ENCODE data around the gene MAP2K5.

The MAP2K5 gene

DNA sequence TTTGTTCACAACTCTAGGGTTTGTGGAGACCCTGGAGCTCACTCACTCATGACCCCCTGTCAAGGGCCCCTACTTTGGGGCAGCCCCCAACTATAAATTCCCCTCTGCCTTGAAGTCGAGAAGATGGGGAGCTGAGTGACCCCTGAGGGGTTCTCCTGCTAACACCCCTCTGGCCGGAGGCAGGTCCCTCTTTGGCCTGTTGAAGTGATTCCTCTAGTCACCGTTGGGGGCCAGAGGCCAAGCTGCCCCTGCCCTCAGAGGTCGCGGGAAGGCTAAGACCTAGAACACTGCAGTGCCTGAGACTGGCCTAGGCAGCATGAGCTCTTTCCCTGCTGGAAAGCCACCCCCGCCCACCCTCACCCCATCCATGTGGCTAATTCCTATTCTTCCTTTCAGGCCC is 267.4 kb downstream of the MAP2K5 start:
- no peak for FAIRE-seq

DNA sequence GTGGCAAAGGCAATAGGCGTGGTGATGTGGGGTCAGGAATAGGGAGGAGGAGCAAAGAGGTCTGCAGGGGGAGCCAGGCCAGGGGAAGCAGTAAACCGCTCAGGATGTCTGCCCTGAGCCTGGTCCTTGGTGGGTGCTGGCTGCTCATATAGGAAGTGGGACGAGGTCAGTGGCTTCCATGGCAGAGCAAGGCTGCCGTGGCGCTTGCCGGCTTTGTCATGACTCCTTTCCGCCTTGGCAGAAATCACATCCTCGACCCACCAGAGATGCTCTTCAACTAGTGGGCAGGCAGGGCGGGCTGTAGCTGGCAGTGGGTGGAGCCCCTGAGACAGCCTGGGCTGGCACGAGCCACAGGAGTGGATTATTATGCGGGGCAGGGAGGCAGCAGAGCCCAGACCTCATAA is 269.7 kb downstream of the MAP2K5 start:
- no peak for FAIRE-seq

DNA sequence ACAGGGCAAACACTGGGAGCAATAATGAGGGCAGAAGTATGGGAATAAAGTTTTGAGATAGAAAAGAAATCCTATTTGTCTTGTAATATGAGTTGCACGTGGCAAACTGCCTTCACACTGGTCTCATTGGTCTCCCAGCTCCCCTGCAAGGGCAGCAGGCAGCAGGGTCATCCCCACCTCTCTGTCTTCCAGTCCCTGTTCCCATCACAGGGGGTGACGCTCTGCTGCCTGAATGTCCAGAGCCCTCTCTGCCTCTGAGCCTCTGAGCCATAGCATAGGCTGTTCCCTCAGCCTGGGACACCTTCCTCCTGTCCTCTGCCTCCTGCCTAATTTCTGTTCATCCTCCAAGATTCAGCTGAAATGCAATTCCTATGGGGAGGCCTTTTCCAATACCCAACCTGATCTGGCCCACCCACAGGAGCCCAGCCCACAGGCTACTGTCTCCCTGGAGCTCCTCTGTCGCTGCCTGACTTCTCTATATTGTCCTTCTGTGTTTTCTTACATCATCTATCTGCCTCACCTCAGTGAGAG is 270.7 kb downstream of the MAP2K5 start:
- FAIRE-seq: no peak

DNA sequence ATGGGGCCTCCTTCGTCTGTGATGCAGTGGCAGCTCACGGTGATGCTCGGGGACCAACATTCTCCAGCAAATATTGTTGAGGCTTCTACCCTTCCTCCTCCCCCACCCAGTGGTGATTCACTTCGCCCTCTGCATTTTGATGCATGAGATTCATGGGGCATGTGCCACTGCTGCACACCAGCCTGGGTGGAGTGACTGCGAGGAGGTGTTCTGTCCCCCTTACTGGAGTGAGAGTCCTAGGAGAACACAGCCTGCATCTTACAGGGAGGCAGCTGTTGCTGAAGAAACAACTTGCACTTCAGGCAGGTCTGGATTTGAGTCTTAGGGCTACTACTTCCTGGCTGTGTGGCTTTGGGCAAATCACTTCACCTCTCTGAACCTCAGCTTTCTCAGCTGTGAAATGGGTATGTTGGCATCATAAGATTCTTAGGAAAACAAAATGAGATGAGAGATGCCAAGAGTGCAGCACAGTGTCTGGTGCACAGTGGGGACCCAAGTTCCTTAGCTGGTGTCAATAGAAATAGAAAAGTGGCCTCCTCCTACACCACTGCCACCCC is 272.6 kb downstream of the MAP2K5 start:
- no peak for FAIRE-seq

DNA sequence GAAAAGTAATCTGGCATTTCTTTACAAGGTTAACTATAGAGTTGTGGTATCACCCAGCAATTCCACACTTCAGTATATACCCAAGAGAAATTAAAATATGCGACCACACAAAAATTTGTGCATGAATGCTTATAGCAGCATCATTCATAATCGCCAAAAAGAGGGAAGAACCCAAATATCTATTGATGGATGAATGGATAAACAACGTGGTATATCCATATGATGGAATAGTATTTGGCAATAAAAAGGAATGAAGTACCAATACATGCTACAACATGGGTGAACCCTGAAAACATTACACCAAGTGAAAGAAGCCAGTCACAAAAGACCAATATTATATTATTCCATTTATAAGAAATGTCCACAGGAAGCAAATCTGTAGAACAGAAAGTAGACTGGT is 274.2 kb downstream of the MAP2K5 start:
- FAIRE-seq: no peak

DNA sequence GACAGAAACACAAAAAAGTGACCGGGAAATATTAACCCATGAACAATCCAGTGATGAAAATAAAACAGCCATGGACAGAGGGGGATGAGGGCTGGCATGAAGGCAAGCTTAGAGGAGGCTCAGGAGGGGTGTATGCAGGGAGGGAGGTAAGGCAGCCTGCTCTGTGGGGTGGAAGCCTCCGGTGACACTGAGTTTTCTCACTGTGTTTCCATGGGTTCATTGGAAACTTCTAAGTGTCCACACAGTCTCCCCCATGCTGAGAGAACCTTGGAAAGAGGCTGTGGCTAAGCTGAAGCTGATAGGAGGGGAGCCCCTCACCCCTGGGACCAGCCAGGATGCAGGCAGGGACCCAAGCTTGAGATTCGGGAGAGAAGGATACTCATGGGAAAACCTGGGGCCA is 276.0 kb downstream of the MAP2K5 start:
- FAIRE-seq: no peak

DNA sequence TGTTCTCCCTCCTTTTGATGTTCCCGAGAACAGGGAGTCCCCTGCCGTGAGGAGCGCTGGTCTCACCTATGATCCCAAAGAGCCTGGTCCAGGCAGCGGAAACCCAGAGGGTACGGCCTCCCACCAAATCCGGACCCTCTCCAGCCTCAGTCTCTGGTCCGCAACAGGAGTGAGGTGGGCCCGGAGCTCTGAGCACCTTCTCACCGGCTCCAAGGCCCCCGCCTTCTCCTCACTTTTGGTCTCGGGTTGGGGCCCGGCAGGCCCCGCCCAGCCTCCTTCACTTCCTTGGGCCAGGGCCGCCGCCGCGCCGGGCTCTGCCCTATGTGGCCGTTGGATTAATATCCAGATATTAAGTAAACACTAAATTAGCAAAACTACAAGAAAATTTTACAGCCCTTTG is 277.1 kb downstream of the MAP2K5 start:
- no peak for FAIRE-seq

DNA sequence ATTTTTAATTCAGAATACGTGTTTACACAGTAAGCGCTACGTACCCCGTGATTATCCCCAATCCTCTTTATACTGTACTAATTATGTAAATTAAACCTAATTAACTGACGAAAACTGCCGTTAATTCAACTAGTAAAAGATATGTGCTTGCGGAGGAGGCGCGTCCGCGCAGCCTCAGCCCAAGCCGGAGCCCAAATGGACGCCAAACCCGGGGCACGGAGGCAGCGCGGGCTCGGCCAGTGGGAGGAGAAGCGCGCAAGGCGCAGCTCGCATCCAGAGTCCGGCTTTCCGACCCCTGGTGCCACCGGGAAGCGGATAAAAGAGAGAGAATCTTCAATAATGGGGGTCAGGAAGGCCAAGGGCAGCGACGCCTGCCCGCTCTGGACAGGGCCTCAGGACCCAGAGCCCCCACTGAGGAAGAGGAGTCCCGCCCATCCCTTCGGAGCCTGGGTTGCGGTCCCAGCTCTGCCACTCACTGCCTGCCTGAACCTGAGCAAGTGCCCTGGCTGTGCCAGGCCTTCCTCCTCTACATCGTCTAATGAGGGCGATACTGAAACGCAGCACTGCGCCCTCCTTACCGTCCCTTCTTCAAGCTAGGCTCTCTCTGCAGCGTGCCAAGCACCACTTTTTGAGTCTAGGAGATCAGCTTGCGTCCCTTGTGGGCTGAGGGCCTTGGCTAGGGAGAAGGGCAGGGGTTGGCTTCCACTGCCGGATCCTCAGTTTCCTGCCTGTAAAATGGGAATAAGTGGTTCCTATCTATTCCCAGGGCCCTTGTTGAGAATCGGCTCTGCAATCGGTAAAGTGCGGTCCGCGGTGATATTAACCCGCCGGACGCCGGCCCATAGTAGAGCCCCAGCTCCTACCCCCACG is 277.9 kb downstream of the MAP2K5 start:
- FAIRE-seq: no peak

DNA sequence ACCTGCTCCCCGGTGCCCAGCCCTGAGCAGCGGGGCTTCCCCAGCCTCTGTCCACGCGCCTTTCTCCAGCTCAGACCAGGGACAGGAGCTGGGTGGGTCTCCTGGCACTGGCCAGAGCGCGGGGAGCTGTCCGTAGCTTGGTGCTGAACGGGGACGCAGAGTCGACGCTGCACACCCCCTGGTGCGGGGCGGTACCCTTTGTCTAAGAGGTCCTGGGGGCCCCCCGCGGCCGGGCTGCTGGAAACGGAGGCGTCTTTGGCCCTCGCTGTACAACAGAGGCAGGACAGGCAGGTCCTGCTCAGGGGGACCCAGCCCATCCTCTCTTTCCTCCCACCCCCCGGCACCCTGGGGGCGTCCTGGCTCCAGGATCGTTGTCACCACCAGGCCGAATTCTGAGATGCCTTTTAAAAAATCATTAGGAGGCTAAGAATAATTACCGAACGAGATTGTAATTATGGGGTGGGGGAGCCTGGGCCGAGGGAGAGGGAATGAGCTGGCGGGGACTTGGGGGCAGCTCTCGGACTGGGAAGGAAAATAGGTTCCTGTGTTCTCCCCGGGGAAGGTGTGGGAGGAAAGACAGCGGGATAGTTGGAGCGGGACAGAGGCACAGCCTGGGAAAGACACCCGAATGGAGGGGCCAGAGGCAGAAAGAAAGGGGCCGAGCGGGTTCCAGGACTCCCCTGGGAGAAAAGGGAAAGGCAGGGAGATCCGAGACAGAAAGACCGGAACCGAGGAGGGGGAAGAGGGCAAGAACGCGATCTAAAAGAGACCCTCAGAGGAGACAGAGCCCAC is 278.7 kb downstream of the MAP2K5 start:
- FAIRE-seq: no peak

DNA sequence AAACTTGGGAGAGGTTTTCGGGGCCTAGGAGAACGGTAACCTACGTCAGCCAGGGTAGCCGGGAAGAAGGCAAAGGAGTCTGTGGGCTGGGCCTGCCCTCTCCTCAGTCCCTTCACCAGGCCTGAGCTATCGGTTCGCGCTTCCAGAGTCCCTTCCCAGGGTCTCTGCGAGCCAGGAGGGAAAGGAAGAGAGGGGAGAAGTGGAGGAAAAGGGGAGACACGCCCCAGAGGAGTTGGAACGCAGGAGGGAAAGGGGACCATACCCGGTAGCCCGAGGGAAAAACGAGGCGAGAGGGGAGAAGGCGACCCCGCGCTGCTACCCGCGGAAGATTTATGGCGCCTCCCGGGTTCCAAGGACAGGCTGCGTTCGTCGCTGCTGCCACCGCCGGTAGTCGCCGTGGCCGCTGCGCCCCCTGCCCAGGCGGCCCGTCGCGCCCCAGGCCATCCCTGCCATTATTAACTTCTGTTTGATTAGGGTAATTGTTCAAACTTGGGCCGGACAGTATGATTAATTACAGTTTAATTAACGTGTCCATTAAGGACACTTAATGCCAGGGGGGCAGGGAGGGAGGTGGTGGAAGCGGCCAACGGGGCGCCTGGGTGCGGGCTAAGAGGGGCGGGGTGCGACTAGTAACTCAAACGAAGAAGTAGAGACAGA is 279.4 kb downstream of the MAP2K5 start:
- no peak for FAIRE-seq

DNA sequence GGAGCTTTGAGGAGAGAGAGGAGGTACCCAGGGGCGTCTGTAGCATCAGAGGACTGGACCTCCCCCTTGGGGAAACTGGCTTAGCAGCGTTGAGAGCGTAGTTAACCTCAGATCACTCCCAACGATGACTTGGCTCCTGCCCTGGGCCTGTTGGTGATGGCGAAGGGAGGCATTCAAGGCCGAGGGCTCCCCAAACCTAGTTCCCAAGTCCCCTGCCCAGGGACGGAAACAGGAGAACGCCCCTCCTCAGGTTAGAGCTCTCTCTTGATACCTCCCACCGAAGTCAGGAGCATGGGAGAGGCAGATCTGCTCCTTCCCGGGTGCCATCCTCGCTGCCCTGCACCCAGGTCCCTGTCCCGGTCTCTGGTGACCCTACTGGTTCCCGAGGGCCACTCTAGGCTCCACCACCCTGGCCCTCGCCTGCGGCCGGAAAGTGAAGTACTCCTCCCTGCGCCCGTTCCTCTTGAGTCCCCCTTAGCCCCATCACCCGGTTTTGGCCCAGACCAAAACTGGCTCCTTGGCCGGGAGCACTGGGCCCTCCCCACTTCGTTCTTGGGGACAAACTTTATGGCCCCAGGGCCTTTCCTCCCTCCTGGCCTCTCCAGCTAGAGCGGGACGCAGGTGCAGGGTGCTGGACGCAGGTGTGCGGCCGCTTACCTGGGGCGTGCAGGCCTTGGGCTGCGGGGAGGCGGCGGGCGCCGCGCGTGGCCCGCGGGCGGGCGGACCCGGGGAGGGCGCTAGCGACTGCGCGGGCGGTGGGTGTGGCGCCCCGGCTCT is 280.2 kb downstream of the MAP2K5 start:
- no peak for FAIRE-seq

DNA sequence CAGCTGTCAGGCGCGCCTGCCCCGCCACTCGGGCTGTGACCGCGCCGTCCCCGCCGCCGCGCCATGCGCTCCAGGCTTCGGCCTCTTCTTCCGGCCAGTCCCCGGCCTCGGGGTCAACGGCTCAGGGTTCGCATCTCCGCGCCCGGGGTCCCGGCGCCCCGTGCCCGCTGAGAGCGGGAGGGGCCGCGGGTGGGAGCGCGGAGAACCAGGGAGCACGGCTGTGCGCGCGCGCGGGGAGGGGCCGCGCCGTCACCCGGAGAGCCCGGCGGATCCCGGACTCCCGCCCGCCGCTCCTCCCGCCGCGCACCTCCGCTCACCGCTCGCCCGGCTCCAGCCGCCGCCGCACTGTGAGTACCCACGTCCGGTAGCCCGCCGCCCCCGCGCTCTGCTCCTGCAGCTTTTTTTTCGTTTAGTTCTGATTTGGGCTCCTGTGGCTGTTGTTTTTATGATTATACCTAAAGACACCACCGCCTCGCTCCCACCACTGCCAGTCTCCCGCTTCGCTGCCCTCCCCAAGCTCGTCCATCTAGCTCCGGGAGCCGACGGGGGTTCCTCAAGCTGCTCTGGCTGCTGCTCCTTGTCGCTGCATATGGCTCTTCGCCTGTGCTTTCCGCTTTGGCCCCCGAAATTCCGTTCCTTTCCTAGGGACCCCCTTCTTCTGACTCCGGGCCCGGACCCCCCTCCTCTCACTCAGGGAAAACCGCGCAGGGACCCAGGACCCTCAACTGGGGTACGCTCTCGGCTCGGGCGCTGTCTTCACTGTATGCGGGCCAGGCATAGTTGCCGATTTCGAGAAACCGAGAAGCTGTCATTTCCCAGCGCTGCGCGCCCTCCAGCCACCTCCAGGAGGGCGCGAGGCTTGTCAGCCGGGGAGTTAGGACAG is 281.1 kb downstream of the MAP2K5 start:
- no peak for FAIRE-seq

DNA sequence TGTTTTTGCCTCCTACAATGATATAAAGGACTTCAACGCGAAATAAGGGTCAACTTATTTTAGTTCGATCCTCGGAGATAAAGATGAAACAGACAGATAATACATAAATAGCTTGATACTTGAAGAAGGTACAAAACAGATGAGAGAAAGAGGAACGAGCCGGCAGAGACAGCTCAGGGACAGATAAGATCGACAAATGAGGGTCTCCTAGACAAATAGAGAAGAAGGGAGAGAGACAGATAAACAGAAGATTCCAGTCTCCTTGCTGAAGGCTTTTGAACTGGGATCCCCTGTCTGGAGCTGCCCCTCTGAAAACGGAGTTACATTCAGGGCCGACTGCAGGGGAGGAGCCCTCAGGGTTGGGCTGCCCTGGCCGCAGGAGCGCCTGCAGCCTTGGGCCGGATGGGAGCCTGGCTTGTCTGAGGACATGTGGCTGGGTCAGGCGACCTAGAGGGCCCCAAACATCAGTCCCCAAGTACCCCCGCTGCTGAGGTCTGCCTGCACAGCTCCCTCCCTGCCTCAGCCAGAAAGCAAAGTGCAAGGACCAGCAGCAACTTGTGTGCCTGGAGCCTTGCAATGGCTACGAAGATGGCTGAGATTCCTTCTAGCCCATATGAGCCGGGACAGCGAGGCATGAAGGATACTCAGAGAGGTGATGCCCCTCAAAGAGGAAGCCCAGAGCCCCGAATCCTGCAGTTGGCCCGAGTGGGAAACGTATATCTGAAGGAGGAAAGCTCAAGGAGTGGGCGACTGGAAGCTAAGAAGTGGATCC is 281.9 kb downstream of the MAP2K5 start:
- FAIRE-seq: no peak

DNA sequence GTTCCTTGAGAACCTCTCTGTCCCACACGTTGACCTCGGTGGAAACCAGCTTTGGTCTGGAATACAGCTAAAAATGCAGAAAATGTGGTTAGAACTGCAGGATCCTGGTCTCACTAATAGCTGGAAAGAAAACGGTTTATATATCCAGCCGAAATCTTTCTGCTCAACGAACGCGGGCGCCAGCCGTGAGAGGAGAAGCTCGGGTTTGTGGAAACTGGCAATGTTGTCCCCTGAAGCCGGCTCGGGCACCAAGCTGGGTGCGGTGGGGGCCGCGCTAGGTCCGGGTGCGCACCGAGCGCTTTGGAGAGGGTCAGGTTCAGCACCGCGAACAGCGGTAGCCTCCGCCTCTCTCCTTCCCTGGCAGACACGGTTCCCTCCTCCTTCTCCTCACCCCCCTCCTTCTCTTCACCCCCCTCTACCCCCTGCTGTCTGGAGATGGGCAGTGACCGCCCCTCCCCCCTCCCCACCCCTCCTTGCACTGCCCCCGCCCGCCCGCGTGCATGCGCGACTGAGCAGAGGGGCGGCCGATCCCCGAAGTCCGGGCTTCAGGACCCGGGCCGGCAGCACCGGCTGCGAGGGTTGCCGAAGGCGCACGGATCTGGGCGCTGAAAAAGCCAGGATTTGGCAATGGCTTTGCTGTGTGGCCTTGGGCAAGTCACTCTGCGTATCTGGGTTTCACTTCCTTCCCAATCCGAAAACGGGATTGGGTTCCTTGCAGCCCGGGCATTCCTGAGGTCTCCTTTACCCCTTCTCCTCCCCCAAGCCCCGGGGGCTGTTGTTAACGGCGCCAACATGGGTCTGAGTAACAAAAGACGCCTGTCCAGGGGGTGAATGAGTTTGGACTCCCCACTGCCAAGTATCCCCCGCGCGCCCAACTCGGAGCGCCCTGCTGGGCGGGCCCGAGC is 282.7 kb downstream of the MAP2K5 start, which contains the start of gene SKOR1:
SKOR1 (plus strand) TSS at position 534 of the 905 bp plus-strand sequence; CDS start at position 628, 94 bp downstream.
- FAIRE-seq: no peak

DNA sequence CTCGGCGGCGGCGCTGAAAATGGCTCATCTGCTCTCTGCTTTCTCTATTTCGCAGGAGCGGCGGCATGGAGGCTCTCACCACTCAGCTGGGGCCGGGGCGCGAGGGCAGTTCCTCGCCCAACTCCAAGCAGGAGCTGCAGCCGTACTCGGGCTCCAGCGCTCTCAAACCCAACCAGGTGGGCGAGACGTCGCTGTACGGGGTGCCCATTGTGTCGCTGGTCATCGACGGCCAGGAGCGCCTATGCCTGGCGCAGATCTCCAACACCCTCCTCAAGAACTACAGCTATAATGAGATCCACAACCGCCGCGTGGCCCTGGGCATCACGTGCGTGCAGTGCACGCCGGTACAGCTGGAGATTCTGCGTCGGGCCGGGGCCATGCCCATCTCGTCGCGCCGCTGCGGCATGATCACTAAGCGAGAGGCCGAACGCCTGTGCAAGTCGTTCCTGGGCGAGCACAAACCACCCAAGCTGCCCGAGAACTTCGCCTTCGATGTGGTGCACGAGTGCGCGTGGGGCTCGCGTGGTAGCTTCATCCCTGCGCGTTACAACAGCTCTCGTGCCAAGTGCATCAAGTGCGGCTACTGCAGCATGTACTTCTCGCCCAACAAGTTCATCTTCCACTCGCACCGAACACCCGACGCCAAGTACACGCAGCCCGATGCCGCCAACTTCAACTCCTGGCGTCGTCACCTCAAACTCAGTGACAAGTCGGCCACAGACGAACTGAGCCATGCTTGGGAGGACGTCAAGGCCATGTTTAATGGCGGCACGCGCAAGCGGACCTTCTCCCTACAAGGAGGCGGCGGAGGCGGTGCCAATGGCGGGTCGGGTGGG is 283.6 kb downstream of the MAP2K5 start:
- FAIRE-seq: no peak

DNA sequence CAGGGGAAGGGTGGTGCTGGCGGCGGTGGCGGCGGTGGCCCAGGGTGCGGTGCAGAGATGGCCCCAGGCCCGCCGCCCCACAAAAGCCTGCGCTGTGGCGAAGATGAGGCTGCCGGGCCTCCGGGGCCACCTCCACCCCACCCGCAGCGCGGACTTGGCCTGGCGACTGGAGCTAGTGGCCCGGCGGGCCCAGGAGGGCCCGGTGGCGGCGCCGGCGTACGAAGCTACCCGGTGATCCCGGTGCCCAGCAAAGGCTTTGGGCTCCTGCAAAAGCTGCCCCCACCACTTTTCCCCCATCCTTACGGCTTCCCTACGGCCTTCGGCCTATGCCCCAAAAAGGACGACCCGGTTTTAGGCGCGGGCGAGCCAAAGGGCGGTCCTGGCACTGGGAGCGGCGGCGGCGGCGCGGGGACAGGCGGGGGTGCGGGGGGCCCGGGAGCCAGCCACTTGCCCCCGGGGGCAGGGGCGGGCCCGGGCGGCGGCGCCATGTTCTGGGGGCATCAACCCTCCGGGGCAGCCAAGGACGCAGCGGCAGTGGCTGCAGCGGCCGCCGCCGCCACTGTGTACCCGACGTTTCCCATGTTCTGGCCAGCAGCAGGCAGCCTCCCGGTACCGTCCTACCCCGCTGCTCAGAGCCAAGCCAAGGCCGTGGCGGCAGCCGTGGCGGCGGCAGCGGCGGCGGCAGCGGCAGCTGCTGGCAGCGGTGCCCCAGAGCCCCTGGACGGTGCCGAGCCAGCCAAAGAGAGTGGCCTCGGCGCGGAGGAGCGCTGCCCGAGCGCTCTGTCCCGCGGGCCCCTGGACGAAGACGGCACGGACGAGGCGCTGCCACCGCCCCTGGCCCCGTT is 284.4 kb downstream of the MAP2K5 start:
- FAIRE-seq: no peak

Data from endometrium (tissue), 2 donors.